Activated CD4-positive, alpha-beta T cell treated with anti-CD3 and anti-CD28 coated beads, Interleukin-2, Interleukin-4, amounts not matched to agents 100 ng/mL and 50 ng/mL, durations not matched to agents 16 hours and 8 hours (primary cell): ENCODE data around the gene ZDBF2.
A peak's percentile ranks its signal among the peaks of the same experiment; 100 is the strongest.
"Not testable (repeated sequence)": the region's sequence is repeated elsewhere in the genome, so short reads cannot be mapped to it uniquely, and the experiment has no call there.

Experiments
- DNase-seq: peaks from one replicate; pipeline ENCODE4 v3.0.0-alpha.2; 2020; ENCODE audit warnings: low spot score

The ZDBF2 gene

DNA sequence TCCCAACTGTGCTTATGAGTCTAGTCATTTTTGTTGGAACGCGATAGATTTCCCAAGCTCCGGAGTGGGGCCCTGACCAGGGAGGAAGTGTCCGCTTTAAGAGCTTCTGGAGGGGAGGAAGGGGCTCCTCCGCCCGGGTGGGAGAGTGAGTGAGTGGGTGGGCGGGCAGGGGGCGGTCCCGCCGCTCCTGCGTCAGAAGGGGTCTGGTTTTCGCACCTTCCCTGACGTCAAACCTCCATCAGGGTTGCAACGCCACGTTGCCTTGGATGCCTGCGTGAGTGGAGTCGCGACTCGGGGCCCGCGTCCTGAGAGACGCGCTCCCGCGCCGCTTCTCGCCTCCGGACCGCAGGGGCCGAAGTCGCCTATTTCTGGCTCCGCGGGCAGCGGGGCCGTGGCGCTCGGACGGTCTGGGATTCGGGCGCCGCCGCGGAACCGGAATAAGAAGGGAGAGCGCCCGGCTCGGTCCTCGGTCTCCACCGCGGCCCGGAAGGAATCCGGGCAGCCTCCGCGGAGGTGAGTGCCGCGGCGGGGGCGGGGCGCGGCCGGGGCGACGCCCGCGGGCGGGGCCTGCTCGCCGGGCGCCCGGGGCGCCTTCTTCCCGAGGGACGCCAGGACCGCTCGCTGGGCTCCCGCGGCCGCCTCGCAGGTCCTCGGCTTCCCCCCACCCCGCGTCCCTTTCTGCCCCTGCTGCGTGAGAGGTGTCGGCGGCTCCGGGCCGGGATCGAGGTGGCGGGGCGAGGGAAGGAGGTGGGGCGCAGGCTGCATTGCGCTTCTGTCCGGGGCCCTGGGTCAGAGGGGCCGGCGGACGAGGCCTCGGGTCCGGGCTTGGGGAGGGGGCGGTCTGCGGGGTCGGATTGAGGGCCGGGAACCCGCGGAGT is at the start of gene ZDBF2:
Gene ZDBF2 (plus strand): TSS at position 230 of the 878 bp plus-strand sequence. CDS start 7,187 bp downstream, outside the sequence.
- DNase-seq, result peak; percentile 42

DNA sequence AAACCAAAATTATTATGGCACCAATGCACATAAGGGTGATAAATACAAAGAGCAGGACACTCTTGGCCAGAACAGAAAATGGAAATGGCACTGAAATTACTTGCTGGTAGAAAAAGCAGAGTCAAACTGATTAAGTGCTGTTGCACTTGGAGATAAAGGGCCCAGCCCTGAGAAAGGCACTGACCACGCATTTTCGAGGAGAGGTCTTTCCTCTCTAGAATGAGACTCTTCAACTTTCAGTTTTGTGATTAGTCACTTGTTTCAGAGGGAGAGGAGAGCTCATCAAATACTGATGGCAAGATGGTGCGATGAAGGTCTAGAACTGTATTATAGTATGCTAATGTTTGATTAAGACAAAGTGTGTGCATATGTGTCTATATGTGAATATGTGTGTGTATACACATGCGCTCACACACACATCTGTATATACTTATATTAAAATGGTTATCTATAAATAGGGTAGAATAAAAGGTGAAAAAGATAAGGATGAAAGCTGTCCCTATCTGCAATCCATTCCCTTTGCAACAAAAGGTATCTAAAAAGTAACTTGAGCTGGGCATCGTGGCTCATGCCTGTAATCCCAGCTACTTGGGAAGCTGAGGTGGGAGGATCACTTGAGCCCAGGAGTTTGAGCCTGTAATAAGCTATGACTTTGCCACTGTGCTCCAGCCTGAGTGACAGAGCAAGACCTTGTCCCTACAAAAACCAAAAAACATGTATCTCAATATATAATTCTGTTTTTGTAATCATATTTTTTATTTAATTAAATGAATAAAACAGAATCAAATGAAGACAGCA is 48.8 kb upstream of the ZDBF2 start:
- peak; percentile 65 for DNase-seq

DNA sequence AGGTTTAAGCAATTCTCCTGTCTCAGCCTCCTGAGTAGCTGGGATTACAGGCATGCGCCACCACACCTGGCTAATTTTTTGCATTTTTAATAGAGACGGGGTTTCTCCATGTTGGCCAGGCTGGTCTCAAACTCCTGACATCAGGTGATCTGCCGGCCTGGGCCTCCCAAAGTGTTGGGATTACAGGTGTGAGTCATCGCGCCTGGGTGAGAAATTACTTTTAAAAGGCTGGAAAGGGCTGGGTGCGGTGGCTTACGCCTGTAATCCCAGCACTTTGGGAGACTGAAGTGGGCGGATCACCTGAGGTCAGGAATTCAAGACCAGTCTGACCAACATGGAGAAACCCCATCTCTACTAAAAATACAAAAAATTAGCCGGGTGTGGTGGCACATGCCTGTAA is 45.8 kb upstream of the ZDBF2 start:
- not testable (repeated sequence) for DNase-seq

DNA sequence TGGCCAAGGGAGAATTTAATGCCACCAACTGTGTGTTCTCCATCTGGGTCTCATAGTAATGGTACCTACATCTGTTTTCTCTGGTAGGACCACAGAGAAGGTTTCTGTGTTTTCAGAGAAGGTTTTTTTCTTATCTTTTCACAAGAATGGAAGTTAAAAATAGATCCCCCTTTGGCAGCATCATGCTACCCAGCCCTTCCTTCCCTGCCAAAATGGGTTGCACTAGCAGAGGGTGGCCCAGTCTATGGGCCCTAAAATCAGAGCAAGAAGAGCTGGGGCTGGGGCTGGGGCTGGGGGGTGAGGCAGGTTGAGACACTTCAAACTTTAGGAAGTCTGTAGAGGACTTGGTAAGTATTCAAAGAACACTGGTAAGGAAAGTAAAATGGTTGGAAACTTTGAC is 44.8 kb upstream of the ZDBF2 start:
- no peak for DNase-seq

DNA sequence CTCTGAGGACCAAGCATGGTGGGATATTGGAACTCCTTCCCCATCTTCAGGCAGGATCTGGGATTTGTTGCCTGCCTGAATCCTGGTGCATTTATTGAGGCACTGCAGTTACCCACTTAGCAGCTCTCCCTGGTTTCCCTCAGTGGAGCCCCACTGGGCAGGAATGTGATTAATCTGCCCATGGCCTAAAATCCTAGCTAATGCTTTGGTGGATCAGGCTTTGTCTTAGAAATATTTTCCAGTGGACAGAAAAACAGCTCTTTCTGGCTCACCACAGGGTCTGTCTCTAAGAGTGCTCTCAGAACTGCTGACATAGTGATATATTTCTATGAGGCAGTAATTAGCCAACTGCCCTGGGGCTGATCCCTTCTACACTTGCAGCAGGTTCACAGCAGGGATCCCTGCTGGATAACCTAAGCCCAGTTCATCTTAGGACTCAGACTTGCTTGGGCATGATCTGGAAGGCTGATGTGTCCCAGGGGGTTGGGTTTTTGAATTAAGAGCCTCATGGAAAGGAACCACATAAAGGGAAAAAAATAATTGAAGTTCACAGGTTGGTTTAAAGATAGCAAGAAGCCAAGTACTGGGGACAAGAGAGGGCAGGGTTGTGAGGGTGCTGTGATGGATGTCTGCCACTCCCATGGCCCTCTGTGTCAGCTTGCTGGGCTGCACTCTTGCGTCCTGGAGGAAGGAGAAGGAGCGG is 44.3 kb upstream of the ZDBF2 start:
- no peak for DNase-seq

DNA sequence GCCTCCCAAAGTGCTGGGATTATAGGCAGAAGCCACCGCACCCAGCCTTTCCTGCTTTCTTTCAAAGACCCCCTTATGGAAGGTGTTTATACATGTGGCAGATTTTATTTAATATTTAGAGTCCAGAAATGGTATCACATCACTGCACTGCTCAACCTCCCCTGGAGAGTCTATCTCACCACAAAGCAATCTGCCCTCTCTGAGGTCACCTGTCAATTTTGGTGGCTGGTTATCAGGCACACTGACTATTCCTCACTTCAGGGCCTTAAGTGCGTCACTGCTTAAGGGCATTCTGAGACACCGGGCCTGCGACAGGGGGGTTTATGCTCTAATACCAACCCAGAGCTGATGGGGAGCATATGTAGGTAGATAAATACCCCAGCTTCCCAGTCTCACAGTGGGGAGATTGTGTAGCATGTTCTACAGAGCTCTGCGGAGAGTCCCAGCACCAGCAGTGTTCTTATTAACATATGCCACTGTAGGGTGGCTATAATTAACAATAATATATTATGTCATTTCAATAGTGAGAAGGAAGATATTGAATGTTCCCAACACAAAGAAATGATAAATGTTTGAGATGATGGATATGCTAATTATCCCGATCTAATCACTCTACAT is 42.7 kb upstream of the ZDBF2 start:
- DNase-seq, result no peak

DNA sequence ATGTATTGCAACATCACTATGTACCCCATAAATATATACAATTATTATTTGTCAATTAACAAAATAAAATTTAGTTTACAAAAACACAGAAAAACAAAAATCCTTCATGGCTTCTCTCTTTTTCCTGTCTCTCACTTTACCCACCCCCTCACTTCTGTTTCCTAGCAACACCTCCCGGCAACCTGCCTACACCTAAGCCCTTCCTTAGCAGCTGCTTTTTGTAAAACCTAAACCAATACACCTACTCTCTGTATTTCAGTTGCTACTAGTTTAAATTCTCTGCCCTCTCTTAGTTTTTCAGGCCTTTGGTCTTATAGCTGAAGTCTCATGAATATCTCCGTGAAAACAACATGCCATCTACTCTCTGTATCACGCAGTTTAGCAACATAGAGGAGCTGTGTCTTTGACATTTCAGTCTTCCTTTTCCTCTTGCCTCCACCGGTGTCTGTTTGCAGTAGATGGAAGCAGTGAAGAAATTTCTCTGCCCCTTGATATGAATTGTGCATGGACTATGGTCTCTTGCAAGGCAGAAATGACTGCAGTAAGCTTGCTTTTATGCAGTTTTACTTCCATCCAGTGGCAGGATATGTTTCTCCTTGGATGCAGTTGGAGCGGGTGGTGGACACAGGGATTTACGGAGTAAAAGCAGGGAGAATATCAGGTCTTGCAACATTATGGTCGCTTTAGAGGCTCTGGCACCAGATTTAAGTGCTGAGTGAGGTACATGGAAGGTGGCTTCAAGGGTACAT is 42.0 kb upstream of the ZDBF2 start:
- DNase-seq, result no peak

DNA sequence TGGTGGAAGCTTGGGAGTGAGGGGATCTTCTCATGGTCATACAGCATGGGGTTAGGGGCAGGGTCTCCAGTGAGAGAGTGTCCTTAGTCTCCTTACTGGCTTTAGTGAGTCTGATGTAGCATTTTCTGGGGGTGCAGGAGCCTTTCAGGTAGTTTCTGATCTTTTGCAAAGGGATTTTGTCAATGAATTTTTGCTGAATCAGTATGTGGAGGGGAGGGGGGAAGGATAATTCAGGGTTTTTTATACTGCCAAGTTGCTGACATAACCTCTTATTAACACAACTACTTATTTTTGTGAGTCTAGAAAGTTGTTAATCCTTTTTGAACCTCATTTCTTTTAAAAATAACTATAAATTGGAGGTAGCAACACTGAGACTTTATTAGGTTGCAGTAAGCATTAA is 35.3 kb upstream of the ZDBF2 start:
- DNase-seq, result no peak

DNA sequence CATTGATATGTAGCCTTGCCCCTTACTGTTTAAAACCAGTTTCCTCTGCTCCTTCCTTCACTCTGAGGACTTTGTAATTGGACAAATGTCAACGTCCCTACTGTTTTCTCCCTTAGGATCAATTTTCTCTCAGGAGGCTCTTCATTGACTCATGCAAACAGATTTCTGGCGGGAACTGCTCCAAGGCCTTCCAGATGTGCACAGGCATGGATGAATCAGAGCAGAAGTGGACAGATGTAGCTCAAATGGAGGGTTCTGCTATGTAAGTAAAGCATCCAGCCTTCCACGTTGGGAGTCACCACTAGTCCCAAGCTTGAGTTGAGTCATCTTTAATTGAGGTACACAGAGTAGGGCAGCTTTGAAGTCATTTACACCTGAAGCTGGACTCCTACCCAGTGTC is 34.1 kb upstream of the ZDBF2 start:
- DNase-seq, result no peak

DNA sequence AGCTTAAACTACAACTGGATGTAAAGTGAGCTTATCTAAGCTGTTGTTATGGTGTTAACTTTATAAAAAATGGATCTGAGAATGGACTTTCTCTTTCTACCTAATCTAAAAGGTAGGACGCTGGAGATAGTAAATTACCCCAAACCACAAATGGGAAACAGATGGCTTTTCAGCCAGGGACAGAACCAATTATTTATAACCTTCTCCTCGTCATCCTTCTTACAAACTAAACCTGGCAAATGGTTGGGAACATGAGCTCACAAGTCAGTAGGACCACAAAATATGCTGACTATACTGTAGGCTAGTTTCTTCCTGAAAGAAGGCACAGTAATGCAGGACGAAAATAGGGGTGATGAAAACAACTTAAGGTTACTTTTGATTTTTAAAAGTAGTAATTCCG is 32.7 kb upstream of the ZDBF2 start:
- no peak for DNase-seq

DNA sequence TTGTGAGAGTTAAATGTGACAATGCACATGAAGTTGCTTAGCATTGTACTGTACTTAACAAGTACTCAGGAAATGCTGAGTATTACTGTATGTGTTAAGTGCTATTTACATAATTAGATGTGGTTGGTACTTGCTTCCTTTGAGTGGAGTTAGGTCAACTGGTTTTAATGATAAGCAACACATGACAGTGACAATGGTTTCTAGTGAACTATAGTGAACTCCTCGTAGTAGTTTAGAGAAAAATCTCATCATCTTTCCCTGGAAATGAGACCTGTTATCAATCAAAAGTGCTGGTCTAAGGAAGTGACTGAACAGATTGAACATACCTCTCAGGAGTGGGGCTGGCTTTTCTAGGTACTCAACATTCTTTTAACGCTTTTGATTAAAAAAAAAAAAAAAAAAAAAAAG is 29.2 kb upstream of the ZDBF2 start:
- no peak for DNase-seq

DNA sequence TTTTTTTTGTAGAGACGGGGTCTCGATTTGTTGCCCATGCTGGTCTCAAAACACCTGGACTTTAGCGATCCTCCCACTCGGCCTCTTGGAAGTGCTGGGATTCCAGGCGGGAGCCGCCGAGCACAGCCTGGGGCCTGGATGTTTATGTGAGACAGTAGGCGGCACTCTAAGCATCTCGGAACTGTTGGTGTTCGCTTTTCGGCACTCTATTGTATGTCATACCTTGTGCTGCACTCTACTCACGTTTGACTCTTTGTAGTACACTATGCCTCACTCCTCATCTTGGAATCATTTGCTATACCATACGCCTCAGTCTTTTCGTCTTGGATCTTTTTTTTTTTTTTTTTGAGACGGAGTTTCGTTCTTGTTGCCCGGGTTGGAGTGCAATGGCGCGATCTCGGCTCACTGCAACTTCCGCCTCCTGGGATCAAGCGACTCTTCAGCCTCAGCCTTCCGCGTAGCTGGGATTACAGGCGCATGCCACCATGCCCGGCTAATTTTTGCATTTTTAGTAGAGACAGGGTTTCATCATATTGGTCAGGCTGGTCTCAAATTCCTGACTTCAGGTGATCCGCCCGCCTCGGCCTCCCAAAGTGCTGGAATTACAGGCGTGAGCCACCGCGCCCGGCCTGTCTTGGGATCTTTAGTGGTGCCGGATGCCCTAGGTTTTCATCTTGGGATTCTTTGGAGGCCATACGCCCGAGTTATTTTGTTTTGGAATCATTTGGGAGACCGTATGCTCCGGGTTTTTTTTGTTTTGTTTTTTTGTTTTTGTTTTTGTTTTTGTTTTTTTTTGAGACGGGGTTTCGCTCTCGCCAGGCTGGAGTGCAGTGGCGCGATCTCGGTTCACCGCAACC is 24.2 kb upstream of the ZDBF2 start:
- peak; percentile 28 for DNase-seq

DNA sequence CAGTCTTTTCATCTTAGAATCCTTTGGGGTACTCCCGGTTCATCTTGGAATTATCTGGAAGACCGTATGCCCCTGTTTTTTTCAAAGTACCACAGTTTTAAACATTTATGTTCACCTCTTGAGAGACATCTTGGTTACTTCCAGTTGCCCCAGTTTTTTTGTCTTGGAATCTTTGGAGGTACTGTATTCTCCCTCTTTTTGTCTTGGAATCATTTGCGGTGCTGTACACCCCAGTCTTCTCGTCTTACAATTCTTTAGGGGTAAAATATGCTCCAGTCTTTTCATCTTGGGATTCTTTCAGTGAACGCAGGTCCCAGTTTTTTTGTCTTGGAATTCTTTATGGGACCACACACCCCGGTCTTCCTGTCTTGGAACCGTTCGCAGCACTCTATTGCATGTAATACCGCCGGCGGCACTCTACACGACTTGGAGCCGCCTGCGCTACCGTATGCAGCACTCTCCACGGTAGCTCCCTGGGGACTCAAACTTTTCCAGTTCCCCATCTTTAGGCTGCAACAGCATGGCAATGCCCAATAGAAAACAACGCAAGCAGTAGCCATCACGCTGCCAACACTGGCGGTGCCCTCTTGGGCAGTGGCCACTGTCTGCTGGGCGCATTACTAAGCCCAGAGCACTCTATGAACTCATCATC is 21.2 kb upstream of the ZDBF2 start:
- no peak for DNase-seq

DNA sequence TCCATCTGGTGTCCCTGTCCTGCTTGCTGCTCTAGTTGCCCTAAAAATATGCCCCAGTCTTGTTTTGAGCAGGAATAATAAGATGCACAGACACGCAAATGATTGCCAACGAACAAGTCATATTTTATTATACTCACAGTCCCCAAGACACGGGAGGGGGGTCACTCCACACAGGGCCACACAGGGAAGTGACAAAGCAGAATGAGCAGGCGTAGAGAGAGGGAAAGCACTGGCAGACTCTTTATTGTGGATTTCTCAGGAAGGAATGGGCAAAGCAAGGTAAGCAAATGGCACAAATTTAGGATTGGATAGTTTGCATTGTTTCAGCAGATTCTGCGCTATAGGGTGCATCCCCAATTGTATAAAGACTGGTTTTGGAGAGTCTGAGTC is 20.7 kb upstream of the ZDBF2 start:
- DNase-seq, result no peak

DNA sequence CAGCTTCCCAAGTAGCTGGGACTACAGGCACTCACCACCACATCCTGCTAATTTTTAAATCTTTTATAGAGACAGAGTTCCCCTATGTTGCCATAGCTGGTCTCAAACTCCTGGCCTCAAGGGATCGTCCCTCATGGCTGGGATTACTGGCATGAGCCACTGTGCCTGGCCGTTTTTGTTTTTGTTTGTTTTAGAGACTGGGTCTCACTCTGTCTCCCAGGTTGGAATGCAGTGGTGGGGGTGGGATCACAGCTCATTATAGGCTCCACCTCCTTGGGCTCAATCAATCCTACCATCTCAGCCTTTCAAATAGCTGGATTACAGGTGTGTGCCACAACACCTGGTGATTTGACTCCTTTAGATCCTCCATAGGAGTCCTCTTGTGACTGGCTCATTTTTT is 19.5 kb upstream of the ZDBF2 start:
- DNase-seq, result no peak

DNA sequence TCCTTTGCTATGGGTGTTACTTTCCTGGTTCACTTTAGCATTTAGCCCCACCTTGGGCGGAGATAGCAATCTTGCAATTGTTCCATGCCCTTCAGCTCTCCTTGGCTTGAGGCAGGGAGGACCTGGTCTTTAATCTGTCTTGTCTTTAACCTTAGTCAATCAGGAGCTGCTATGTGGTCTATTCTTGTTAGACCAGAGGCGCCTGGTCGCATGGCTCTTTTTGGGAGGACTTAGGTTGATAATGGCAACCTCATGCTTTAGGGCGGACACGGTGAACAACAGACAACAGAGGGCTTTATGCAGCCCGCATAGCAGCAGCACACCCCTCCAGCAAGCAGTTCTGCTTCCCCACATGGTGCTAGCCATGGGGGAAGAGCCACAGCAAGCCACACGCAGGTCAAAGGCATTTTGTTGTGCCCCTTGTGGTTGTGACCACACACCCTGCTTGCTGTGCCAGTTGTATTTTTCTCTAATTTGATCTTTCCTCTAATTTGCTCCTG is 17.7 kb upstream of the ZDBF2 start:
- no peak for DNase-seq

DNA sequence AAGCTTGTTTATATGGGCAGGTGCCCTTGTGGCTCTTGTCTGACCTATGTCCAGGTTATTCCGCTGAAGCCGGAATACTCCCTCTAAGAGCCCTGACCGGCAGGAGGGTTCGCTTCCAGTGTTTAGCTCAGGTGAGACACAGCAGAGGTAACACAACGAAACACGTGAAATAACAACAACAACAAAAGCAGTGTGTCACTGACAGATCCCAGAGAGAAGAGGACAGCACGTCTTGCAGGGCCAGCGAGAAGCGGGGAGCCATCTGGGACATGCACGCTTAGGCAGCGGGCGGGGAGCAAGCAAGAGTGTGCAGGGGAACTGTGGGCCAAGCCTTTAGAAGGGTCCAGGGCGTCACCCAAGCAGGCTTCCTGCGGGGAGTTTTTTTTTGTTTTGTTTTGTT is 17.1 kb upstream of the ZDBF2 start:
- no peak for DNase-seq

DNA sequence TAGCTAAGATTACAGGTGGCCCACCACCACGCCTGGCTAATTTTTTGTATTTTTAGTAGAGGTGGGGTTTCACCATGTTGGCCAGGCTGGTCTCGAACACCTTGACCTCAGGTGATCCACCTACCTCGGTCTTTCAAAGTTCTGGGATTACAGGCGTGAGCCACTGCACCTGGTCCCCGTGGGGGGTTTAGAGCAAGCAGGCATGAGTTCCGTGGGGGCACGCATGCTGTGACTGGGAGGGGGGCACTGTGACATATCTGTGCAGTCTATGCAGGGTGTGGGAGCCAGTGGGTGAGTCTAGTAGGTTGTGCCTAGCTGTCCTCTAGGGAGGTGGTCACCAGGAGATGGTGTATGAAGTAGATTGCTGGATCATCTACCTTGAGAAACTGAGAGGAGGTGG is 16.6 kb upstream of the ZDBF2 start:
- DNase-seq, result no peak

DNA sequence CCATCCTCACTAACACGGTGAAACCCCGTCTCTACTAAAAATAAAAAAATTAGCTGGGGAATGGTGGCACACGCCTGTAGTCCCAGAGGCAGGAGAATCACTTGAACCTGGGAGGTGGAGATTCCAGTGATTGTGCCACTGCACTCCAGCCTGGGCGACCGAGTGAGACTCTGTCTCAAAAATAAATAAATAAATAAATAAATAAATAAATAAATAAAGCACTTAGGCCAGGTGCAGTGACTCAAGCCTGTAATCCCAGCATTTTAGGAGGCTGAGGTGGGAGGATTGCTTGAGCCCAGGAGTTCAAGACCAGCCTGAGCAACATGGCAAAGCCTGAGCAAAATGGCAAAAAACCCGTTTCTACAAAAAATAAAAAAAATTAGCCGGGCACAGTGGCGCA is 15.8 kb upstream of the ZDBF2 start:
- not testable (repeated sequence) for DNase-seq
